GM19397 (cell line): ENCODE data around the gene IFNL3.
"Not testable (repeated sequence)": the region's sequence is repeated elsewhere in the genome, so short reads cannot be mapped to it uniquely, and the experiment has no call there.

Experiments
- ATAC-seq: cut with Tn5 transposase; IDR thresholded peaks from one replicate; pipeline ENCODE4 v1.9.1; 2021; ENCODE audit warnings: mild to moderate bottlenecking, moderate library complexity; ENCODE audit not compliant: unreplicated experiment

IFNL3 gene

DNA sequence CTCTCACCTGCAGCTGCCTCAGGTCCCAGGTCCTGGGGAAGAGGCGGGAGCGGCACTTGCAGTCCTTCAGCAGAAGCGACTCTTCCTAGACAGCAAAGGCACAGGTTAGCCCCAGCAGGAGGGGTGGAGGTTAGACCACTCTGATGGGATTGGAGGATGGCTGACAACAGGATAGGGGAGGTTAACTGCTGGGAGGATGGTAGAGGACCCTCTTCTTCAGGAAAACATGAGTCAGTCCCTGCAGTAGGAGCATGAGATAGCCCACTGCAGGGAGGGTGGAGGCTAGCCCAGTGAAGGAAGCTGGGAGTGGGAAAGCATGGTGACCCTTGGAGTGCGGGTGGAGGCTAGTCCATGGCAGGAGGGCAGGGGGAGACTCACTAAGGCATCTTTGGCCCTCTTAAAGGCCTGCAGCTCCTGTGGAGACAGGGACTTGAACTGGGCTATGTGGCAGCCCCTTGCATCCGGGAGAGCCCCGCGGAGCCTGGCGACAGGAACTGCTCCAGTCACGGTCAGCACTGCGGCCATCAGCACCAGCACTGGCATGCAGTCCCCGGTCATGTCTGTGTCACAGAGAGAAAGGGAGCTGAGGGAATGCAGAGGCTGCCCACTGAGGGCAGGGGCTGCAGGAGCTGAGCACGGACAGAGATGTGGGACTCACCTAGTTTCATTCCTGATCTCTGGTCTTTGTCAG is at the start of gene IFNL3:
TSS of gene IFNL3 (minus strand) at position 597 of the 691 bp plus-strand sequence. CDS start at position 558, 39 bp downstream.
- not testable (repeated sequence) for ATAC-seq

DNA sequence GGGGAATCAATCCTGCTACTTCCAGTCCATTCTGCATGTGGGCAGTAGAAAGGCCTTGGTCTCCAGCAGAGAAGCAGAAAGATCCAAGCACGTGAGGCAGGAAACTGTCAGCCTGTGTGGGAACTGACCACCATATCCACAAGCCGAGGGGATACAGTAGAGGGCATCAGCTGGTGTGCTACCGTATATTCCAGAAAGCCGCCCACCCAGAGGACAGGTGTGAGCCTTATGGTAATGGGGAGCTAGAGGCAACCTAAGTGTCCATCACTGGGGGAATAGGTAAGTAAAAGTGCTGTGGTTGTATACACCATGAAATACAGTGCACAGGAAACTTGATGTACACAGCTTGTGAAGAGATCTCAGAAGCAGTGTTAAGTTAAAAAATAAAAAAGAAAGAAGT is 48.6 kb upstream of the IFNL3 start:
- ATAC-seq: no peak

DNA sequence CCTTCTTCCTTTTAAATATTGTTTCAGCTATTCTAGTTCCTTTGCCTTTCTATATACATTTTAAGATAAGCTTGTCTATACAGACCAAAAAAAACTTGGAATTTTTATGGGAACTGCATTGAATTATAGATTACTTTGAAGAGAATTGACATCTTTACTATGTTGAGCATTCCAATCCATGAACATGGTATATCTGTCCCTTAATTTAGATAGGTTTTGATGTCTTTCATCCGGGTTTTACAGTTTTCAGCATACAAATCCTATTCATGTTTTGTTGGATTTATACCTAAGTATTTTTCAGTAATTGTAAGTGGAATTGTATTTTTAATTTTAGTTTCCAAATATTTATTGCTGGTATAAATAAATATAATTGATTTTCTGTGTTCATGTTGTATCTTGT is 39.2 kb upstream of the IFNL3 start:
- ATAC-seq: no peak

DNA sequence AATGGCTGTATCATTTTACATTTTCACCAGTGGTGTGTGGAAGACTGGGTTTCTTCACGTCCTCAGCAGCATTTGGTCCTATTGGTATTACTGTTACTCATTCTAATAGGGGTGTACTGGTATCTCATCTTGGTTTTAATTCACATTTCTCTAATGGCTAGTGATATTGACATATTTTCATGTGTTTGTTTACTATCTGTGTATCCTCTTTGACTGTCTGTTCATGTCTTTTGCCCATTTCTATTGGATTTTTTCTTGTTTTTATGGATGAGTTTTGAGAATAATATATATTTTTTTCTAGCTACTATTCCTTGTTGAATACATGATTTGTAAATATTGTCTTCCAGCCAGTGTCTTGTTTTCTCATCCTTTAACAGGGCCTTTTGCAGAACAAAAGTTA is 37.2 kb upstream of the IFNL3 start:
- no peak for ATAC-seq

DNA sequence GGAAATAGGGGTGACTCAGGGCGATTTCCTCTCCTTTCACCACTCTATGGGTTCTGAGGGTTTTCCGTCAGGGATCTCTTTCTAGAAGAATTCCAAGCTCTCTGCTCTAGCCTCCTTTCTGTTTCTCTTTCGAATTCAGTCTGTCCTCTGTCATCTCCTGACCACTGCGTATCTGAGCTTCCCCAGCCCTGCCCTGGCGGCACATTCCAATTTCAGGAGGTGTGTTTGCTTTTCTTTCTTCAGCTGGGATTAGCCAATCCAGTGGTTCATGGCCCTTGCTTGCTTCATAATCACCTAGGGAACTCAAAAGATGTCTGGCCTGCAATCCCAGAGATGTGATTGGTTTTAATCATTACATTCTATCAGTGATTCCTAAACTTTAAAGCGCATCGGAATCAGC is 32.8 kb upstream of the IFNL3 start:
- no peak for ATAC-seq

DNA sequence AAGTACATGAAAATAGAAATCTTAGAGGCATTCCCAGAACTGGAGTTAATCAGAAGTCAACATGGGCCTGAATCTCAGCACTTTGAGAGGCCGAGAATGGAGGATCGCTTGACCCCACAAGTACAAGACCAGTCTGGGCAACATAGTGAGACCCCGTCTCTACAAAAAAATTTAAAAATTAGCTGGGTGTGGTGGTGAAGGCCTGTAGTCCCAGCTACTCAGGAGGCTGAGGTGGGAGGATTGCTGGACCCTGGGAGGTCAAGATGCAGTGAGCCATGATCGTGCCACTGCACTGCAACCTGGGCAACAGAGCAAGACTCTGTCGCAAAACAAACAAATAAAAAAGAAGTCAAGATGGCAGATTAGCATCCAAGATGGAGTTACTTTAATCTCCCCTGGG is 31.9 kb upstream of the IFNL3 start:
- no peak for ATAC-seq

DNA sequence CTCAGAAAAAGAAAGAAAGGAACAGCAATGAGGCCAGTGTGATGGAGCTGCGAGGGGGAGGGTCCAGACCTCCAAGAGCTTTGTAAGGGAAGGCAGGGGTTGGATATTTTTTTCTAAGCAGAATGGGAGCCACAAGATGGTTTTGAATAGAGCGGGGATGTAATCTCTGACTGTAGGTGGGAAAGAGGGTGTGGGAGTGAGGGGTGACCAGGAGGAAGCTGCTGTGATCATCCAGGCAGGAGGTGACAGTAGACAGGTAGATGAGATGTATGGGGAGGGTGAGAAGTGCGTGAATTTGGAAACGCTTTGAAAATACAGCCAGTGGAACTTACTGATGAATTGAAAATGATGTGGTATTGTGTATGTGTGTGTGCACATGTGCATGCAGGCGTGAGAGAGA is 30.8 kb upstream of the IFNL3 start:
- no peak for ATAC-seq

DNA sequence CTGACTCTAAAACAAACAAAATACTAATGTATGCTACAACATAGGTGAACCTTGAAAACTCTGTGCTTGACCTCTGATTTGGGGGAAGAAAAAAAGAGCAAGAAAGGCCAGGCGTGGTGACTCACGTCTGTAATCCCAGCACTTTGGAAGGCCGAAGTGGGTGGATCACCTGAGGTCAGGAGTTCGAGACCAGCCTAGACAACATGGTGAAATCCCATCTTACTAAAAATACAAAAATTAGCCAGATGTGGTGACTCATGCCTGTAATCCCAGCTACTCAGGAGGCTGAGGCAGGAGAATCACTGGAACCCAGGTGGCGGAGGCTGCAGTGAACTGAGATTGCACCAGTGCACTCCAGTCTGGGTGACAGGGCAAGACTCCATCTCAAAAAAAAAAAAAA is 29.1 kb upstream of the IFNL3 start:
- not testable (repeated sequence) for ATAC-seq

DNA sequence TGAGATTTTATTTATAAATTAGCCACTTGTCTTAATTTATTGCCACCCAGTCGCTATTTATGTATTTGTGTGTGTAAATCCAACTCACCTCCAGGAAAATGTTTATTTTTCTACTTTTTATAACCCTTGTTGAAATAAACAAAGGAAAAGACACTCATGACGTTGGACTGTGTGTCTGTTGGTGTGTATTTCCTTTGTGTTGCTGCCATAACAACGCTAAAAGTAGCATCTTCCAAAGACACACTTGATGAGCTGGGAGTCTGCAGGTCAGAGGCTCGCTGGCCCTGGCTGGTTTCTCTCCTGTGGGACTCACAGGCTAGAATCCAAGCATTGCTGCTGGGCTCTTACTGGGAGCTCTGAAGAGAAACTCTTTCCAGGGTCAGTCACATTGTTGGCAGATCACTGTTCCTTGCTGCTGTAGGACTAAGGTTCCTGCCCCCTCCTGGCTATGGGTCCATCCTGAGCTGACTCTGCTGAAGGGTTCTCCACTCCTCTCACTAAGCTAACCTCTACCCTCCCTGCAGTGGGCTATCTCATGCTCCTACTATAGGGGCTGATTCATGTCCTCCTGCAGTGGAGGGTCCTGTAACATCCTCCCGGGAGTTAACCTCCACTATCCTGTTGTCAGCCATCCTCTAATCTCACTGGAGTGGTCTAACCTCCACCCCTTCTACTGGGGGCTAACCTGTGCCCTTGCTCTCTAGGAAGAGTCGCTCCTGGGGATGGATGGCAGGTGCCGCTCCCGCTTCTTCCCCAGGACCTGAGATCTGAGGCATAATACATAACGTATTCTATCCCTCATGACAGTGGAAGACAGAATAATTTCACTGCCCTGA is 25.4 kb upstream of the IFNL3 start:
- ATAC-seq: no peak

DNA sequence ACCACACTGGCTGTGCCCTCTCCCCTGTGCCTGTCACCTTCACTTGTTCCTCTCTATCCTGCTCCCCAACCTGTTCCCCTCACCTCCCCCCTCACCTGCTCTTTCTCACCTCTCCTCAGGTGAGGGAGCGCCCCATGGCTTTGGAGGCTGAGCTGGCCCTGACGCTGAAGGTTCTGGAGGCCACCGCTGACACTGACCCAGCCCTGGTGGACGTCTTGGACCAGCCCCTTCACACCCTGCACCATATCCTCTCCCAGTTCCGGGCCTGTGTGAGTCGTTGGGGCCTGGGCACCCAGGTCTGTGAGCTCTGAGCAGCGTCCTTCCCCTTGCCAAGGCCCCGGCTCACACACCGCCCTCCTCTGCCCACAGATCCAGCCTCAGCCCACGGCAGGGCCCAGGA is 24.6 kb upstream of the IFNL3 start:
- not testable (repeated sequence) for ATAC-seq

DNA sequence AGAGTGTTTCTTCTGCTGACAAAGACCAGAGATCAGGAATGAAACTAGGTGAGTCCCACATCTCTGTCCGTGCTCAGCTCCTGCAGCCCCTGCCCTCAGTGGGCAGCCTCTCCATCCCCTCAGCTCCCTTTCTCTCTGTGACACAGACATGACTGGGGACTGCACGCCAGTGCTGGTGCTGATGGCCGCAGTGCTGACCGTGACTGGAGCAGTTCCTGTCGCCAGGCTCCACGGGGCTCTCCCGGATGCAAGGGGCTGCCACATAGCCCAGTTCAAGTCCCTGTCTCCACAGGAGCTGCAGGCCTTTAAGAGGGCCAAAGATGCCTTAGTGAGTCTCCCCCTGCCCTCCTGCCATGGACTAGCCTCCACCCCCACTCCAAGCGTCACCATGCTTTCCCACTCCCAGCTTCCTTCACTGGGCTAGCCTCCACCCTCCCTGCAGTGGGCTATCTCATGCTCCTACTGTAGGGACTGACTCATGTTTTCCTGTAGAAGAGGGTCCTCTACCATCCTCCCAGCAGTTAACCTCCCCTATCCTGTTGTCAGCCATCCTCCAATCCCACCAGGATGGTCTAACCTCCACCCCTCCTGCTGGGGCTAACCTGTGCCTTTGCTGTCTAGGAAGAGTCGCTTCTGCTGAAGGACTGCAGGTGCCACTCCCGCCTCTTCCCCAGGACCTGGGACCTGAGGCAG is 23.9 kb upstream of the IFNL3 start:
- ATAC-seq: not testable (repeated sequence)

DNA sequence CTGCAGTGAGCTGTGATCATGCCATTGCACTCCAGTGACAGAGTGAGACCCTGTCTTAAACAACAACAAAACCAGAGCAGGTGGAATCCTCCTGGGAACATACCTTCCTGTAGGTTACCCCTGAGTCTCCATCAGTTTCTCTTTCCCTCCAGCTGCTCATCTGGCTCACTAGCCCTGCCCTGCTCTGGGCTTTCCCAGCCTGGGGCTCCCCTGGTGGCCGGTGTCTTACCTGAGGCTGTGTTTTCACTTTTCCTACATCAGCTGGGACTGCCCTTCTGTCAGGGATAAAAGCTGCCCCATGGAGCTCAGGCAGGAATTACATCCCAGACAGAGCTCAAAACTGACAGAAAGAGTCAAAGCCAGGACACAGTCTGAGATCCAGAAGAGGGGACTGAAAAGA is 23.3 kb upstream of the IFNL3 start, which contains the start of gene IFNL2:
TSS of gene IFNL2 (plus strand) at position 312 of the 400 bp plus-strand sequence. CDS start 173 bp downstream, outside the sequence.
- not testable (repeated sequence) for ATAC-seq

DNA sequence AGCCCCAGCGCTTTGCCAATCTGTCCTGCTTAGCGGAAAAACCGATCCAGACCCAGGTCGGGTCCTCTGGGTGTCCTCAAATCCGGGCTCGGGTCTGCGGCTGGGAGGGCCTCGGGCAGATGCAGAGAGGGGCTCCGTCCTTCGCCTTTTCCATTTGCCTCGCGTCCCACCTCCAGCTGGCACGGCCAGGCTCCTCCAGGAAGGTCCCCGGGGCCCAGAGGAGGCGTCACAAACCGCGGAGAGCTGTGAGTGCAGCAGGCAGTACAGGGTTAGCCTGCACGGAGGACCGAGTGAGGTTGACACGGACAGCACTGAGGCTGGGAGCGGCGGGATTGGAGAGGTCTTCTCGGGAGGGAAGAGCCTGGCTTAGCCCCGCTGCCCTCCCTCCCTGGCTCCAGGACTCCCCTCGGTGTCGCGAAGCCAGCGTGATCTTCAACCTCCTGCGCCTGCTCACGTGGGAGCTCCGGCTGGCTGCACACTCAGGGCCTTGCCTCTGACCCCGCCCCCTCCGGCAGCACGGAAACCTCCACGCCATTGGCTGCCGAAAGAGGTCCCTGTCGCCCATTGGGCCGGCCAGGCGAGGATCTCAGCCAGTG is 20.6 kb upstream of the IFNL3 start:
- no peak for ATAC-seq

DNA sequence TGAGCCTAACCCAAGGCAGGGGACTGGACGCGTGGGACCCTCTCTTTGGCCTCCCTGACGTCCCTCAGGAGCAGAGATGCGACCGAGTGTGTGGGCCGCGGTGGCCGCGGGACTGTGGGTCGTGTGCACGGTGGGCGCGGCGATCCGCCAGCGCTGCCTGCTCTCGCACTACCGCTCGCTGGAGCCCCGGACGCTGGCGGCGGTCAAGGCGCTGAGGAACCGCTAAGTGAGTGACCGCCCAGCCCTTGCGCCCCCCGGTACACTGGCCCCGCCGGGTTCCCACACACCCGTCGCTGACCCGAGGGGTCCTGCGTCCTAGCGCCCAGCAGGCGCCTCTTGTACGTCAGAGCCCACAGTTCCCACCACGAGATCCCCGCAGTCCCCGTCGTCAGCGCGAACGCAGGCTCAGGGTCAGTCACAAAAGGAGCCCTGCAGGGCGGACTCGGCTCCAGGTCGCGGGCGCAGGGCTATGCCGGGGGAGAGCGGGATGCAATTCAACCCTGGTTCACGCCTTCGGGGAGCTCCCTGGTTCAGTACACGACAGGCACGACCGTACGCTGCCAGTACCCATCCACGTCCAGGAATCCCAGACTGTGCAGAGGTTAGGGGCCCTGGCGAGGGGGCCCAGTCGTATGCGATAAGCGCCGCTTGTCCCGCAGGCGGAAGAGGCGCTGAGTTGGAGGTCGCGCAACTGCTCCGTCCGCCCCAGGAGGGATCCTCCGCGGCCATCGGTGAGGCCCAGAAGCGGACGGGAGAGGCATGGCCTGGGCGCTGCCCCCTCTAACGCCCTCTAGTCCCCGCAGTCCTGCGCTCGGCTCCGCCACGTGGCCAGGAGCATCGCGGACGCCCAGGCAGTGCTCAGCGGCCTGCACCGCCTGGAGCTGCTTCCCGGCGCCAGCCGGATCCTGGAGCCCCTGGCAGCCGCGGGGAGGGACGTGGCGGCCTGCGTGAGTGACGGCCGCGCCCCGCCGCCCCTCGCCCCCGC is 19.8 kb upstream of the IFNL3 start:
- ATAC-seq: no peak

DNA sequence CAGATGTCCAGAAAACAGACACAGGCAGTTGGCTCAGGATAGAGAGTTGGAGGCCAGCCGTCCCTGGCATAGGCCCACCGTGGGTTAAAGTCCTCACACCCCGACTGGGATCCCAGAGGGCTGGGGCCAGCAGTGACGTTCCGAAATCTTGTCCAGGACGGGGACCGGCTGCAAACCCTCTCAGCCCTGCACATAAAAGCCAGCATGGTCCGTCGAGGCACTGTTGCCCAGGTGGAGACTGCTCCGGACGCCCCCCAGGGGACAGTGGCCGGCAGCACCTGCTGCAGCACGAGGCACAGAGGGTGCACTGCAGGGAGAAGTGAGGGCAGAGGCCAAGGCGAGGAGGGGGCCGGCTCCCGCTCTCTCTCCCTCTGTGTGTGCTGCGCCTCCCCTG is 19.1 kb upstream of the IFNL3 start:
- no peak for ATAC-seq

DNA sequence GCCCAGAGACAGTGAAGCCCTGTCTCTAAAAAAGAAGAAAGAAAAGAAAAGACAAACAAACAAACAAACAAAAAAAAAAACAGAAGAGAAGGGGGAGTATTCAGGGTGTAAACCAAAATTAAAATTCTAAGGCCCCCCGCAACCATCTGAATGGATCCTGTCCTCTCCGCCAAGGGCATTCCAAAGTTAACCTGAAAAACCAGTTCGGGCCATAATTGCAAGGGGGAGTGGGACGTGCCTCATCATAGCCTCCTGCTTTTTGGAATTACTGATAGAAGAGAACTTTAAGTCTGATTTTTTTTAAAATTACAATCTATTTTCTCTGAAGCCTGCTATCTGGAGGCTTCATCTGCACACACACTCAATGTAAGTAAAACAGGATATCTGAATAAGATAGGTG is 17.7 kb upstream of the IFNL3 start:
- no peak for ATAC-seq

DNA sequence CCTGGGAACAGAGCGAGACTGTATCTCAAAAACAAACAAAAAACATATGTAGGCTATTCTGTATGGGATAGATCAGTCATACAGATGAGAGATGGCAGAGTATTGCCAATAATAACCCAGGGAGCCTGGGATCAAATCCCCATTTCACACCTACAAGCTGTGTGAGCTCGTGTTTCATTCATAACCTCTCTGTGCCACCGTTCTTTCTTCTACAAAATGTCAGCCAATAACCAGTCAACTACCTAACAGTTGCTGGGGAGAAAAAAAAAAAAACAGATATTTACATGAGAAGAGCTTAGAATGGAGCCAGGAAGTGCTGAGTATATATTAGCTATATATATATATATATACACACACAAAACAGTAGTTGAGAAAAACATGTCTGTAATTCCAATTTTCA is 16.9 kb upstream of the IFNL3 start:
- no peak for ATAC-seq

DNA sequence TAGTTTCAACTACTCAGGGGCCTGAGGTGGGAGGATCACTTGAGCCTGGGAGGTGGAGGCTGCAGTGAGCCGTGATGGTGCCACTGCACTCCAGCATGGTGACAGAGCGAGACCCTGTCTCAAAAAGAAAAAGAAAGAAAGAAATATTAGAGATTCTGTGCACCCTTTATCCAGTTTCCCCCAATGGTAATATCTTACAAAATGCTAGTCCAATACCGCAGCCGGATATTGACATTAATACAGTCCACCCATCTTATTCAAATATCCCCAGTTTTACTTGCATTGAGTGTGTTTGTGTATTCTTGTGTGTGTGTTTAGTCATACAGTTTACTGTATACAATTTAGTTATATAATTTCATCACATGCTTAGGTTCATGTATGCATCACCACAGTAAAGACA is 12.4 kb upstream of the IFNL3 start:
- ATAC-seq: no peak

DNA sequence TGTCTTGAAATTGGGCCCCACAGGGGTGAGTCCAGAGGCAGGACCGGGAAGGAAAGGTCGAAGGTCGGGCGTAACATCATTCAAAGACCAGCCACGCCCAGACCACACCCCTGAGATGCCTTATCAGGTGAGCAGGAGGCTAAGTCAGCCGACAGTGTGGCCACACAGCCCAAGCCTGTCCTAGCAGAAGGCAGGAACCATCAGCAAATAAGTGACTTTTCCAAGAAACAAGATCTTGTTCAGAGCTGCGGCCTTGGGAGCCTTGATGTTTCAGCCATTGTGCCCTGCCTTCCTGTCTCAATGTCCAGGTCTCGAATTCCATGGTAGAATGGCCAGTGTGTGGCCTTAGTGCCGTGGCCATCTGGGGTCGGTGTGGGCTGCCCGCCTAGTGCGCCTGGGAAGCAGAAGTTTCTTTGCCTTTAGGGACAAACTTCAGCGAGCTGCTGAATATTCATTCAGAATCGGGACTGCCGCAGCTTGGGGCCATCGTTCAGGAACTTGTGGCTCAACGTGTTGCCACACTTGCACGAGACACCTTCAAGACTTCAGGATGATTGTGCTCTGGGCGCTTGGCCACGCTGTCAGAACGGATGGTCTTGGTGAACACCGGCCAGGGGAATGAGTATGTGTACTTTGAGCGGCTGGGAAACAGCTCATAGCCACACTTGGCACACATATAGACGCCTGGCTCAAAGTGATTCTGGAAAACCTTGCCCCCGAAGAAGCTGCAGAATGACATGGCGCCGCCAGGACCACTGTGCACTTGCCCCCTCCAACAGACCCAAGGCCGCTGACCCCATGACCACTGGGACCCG is 9.9 kb upstream of the IFNL3 start:
- no peak for ATAC-seq
